GM13977 (cell line): Measurements from ENCODE around the gene ABLIM2.

Experiments
- DNase-seq: peaks from one replicate; pipeline ENCODE4 v3.0.0; 2012; ENCODE audit warnings: low spot score
- in situ Hi-C: fragments of 300-500 bp; cut with MboI; formaldehyde crosslinking; loops from one replicate; pipeline ENCODE4 v1.12.0; 2022; ENCODE audit warnings: low sequenced_read_pairs, low pct_unique_long_range_greater_than_20kb, mixed read lengths, inconsistent platforms; ENCODE audit not compliant: unreplicated experiment
- TF ChIP-seq, protein P1 (sequence below): IDR thresholded peaks from 2 replicates; pipeline ENCODE4 v1.5.1; 2012; ENCODE audit warnings: mild to moderate bottlenecking, control low read depth; ENCODE audit not compliant: insufficient read depth; ENCODE audit errors: extremely low read depth, missing control alignments

The ABLIM2 gene

DNA sequence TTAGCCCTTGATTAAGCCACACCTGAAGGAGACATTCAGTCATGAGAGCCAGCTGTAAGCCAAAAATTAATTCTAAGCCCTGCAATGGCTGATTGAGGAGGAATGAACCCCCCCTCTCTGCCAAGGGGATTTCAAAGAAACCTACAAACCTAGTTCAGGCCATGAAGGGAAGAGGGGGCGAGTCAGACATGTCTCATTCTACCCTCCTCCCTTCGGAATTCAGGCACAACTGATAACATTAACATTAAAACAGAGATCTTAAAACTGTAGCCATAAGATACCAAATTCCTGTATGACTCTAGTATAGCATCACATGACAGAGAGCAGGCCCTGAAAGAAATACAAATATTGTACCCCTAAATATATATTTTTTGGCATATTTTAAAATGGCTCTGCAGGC is 178.6 kb downstream of the ABLIM2 start:
- no peak for DNase-seq
- TF ChIP-seq, protein P1, sequence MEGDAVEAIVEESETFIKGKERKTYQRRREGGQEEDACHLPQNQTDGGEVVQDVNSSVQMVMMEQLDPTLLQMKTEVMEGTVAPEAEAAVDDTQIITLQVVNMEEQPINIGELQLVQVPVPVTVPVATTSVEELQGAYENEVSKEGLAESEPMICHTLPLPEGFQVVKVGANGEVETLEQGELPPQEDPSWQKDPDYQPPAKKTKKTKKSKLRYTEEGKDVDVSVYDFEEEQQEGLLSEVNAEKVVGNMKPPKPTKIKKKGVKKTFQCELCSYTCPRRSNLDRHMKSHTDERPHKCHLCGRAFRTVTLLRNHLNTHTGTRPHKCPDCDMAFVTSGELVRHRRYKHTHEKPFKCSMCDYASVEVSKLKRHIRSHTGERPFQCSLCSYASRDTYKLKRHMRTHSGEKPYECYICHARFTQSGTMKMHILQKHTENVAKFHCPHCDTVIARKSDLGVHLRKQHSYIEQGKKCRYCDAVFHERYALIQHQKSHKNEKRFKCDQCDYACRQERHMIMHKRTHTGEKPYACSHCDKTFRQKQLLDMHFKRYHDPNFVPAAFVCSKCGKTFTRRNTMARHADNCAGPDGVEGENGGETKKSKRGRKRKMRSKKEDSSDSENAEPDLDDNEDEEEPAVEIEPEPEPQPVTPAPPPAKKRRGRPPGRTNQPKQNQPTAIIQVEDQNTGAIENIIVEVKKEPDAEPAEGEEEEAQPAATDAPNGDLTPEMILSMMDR: no peak
- in situ Hi-C loops: loop anchor here (10.0 kb wide), 1 partner anchor 175 kb away; no protein-coding TSS in a partner anchor

DNA sequence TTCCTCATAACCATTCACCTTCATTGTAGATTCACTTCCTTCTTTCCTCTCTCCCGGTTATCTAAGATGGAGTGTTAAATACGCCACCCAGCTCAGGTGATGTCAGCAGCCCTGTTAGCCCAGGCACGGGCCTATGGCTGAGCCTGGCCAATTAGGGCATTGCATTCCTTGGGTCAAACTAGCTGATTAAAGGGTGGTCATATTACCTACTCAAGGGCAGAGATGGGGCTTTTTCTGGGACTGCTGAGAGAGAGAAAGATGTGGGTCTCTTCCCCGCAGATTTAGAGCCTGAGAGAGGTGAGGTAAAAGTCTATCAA is 179.0 kb downstream of the ABLIM2 start:
- in situ Hi-C loops: no loop called here
- TF ChIP-seq, protein P1: no peak
- no peak for DNase-seq

DNA sequence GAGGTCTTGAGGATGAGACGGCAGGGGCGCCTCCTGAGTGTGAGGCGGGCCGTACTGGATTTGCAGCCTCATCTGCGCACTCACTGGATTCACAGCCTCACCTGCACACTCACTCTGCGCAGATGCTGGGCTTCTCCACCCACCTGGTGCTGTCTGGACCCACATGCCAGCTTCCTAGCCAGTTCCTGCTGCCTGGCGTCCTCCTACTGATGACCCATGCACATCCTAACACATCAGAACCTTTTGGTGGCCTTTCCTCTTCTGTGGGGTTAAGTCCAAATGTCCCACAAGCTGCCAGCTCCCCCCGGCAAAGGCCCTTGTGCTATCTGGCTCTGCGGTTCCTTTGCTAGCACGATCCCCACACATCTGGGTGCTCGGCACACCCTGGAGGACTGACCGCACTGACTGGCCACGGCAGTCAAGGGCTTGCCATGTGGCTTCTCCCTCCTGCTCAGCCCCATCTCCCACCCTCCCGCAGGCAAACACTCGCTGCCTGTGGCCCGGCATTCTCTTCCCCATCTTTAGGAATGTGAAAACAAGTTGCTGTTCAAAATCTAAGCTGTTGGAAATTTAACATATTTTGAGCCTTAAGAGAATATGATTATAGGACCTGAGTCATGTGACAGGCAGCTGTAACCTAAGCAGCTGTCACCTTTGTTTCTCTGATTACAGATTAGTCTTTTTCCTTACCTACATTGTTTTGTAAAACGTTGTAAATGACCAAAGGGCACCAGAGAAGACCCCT is 179.5 kb downstream of the ABLIM2 start:
- in situ Hi-C loops: no loop called here
- DNase-seq: no peak
- TF ChIP-seq, protein P1: no peak

DNA sequence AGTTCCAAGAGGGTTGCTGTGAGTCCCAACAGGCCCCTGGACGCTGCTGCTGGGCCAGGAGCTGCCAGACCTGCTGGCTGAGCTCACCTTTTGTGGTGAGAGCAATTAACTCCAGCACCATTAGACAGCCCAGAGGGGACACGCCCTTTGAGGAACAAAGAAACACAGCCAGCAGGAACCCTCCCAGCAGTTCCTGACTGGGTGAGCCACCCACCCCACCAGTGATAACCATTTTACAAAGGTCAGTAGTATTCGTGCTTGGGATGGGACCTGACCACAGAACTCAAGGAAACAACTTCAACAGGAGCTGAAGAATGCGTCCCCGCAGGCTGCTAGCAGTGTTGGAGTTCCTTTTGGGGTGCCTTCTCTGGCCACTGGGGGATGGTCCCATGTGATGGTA is 180.1 kb downstream of the ABLIM2 start:
- in situ Hi-C loops: no loop called here
- DNase-seq: no peak

DNA sequence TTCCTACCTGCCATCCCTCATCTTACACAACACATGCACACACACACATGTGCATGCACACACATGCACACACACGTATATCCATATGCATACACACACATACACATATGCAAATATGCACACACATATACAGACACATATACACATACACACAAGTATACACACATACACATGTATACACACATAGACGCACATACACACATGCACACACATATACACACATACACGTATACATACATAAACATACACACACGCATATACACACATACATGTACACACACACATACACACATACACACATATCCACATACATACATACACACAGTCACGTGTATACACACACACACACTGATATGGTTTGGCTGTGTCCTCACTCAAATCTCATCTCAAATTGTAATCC is 182.0 kb downstream of the ABLIM2 start:
- in situ Hi-C loops: no loop called here
- no peak for DNase-seq
- TF ChIP-seq, protein P1: no peak

More for the DNA sequence above, 180.1 kb downstream of the ABLIM2 start:
- TF ChIP-seq, protein P1: no peak

DNA sequence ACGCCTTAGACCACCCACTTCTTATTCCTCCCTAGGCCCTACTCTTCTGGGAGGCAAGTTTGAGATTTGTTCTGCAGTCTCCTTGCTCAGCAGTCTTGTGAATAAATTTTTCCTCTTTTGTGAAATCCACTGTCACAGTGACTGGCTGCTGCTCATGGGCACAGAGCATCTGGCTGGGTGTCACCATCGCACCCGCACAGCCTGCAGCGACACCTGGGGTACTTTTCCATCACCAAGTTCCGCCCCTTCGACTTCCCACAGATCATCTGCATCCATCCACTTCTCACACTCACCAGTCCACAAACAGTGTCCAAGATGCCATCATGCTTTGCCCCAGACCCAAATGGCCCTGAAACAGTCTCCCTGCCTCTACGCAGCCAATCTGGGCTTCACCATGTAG is 182.6 kb downstream of the ABLIM2 start:
- in situ Hi-C loops: no loop called here
- TF ChIP-seq, protein P1: no peak
- no peak for DNase-seq

DNA sequence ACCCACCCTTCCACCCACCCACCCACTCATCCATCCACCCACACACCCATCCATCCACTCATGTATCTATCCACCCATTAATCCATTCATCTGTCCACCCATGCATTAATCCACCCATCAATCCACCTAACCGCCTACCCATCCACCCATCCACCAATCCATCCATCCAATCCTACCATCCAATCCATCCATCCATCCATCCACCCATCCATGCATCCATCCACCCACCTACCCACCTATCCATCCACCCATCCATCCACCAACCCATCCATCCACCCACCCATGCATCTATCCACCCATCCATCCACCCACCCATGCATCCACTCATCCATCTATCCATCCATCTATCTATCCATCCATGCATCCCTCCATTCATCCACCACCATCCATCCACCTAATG is 184.2 kb downstream of the ABLIM2 start:
- in situ Hi-C loops: no loop called here
- DNase-seq: no peak
- TF ChIP-seq, protein P1: no peak
